Measurements from ENCODE around the gene UBE3C.

GRCh38 chr7:157224627-157225026, 85.9 kb downstream of the UBE3C start:
- TF ChIP-seq POLR2A (conservative IDR thresholded peaks at IDR 0.05): 0 out of 2 replicates have a peak, but pooled peaks have one; percentile 5
- TF ChIP-seq TRIM28 (IDR thresholded peaks at IDR 0.05): no peak
- no peak for TF ChIP-seq CBX2 (IDR thresholded peaks at IDR 0.05; ENCODE audit: insufficient read depth, low read length, poor library complexity, severe bottlenecking)
- peak; percentile 35 to 59; a peak in 3 of 4 replicates for TF ChIP-seq RAD21 (CRISPR knock-in tag; conservative IDR thresholded peaks at IDR 0.05 in 1 of 2, IDR thresholded peaks at IDR 0.05 in 1 of 2)
- TF ChIP-seq ZNF23 (CRISPR knock-in tag; IDR thresholded peaks at IDR 0.05): no peak
- no peak for TF ChIP-seq POLR2G (IDR thresholded peaks at IDR 0.05; ENCODE audit: low read depth, low read length)
- no peak for TF ChIP-seq CHD4 (IDR thresholded peaks at IDR 0.05; ENCODE audit: insufficient read depth, insufficient replicate concordance, low read depth, low read length, poor library complexity, severe bottlenecking)
- no peak for TF ChIP-seq SMC3 (conservative IDR thresholded peaks at IDR 0.05; ENCODE audit: insufficient read depth, low read depth, low read length)

All from K562 (cell line).